K562 (cell line): ENCODE data around the gene SOX15. TPM values are rescaled to one million over a fixed set of nuclear protein-coding genes. Genes with fewer than 3 reads are reported as not detected.

Experiments used
- DEAF1 ChIP-seq: fragments of 450-650 bp; formaldehyde crosslinking; IDR thresholded peaks from 2 replicates; pipeline ENCODE4 v1.4.0; 2020; ENCODE audit warnings: mild to moderate bottlenecking, moderate library complexity
- FOS ChIP-seq: IDR thresholded peaks from 3 replicates; pipeline ENCODE4 v1.6.1; 2011; ENCODE audit not compliant: insufficient read length; ENCODE audit errors: extremely low read depth
- NFATC3 ChIP-seq: fragments of 450-650 bp; IDR thresholded peaks from 2 replicates; pipeline ENCODE4 v1.6.1; 2017; ENCODE audit warnings: mild to moderate bottlenecking
- PYGO2 ChIP-seq: fragments of 450-650 bp; IDR thresholded peaks from 2 replicates; pipeline ENCODE4 v1.6.1; 2016; ENCODE audit warnings: mild to moderate bottlenecking, missing genetic modification characterization, moderate library complexity, missing compliant biosample characterization
- RB1 ChIP-seq: fragments of 450-650 bp; IDR thresholded peaks from 2 replicates; pipeline ENCODE4 v1.6.1; 2017; ENCODE audit warnings: low read depth, mild to moderate bottlenecking
- SNRNP70 ChIP-seq: fragments of 200-400 bp; formaldehyde crosslinking; optimal IDR thresholded peaks from 2 replicates; pipeline ENCODE3; 2017; ENCODE audit warnings: low read depth, low read length
- TBP ChIP-seq: optimal IDR thresholded peaks from 2 replicates; pipeline ENCODE3; 2011; ENCODE audit warnings: low read depth, low read length, improper control_type of control experiment
- TFAP4 ChIP-seq: sonication (generic); formaldehyde crosslinking; IDR thresholded peaks from 2 replicates; pipeline ENCODE4 v1.8.0; 2022; ENCODE audit warnings: missing genetic modification reagents, mild to moderate bottlenecking, moderate library complexity, borderline replicate concordance
- ZBTB7A ChIP-seq: IDR thresholded peaks from 2 replicates; pipeline ENCODE4 v1.6.1; 2011; ENCODE audit warnings: low read depth, mild to moderate bottlenecking, low read length, moderate library complexity, borderline replicate concordance; ENCODE audit not compliant: control insufficient read depth
- ZFP36 ChIP-seq: fragments of 150-350 bp; IDR thresholded peaks from 2 replicates; pipeline ENCODE4 v1.6.1; 2018; ENCODE audit warnings: low read length, low read depth; ENCODE audit not compliant: partially characterized antibody
- polyA plus RNA-seq, 8 experiments: library from polyadenylated mRNA; depleted of rRNA in 4 of 8; stranded (reverse) in 5 of 8; unstranded in 3 of 8; fragments of >200 nt; fragmentation: Nextera tagmentation in 2 of 8; fragmentation: Illumina TruSeq in 1 of 8; extraction: Ambion mirVana in 2 of 8; extraction: Trizol in 1 of 8; gene quantifications; 2 replicates each; pipeline versions ENCODE4 v1.2.1 to v1.2.3, GENCODE V29; 2011 to 2014; ENCODE audit warnings: inconsistent platforms in 1 of 8, missing spikeins in 1 of 8
- total RNA-seq, 7 experiments: library from RNA; depleted of rRNA in 6 of 7; stranded (reverse); fragments of >200 nt in 6 of 7; fragmentation: Illumina TruSeq in 2 of 7; extraction: Trizol in 2 of 7; gene quantifications; 2 replicates each; pipeline versions ENCODE4 v1.2.1 to v1.2.3, GENCODE V29; 2011 to 2021; ENCODE audit warnings: low replicate concordance in 1 of 7

SOX15 gene
- total and polyA plus RNA-seq, 9 of the 15 experiments (the other 6 are each of a cell fraction or from before 2014, with no cell fraction given): 0.07 to 0.33 (median 0.19) TPM; not detected in 5

- TF ChIP-seq ZBTB7A (peak; percentile 43; the same call in 1 of the 2 replicates), NFATC3 (no peak), TBP (no peak), PYGO2 (tag) (no peak), TFAP4 (CRISPR knock-in tag) (peak; percentile 59), FOS (no peak), RB1 (peak; percentile 43; the same call in 1 of the 2 replicates), ZFP36 (no peak), DEAF1 (CRISPR knock-in tag) (peak; percentile 50; the same call in 1 of the 2 replicates), SNRNP70 (no peak)
Observed at GRCh38 chr17:7634384-7634783, 44.5 kb upstream of the SOX15 start (continued).
